ENCODE results near the gene ALG6.
"Not testable (repeated sequence)": the region's sequence is repeated elsewhere in the genome, so short reads cannot be mapped to it uniquely, and the experiment has no call there.

The ALG6 gene

GRCh38 chr1:63407002-63407401, 39.6 kb downstream of the ALG6 start:
- DNase-seq (ENCODE audit: extremely low spot score, insufficient read length, low read depth) (no peak), FAIRE-seq (no peak)

- no peak for FAIRE-seq
- no peak for DNase-seq (ENCODE audit: extremely low spot score, insufficient read length, low read depth)
Measured at GRCh38 chr1:63408331-63408730, 40.9 kb downstream of the ALG6 start.

GRCh38 chr1:63411066-63411465, 43.6 kb downstream of the ALG6 start:
- no peak for DNase-seq (ENCODE audit: extremely low spot score, insufficient read length, low read depth)
- FAIRE-seq, result no peak

GRCh38 chr1:63413394-63413793, 46.0 kb downstream of the ALG6 start:
- no peak for FAIRE-seq
- no peak for DNase-seq (ENCODE audit: extremely low spot score, insufficient read length, low read depth)

- no peak for FAIRE-seq
- no peak for DNase-seq (ENCODE audit: extremely low spot score, insufficient read length, low read depth)
Measured at GRCh38 chr1:63414691-63415365, 47.4 kb downstream of the ALG6 start.

- FAIRE-seq, result no peak
- DNase-seq (ENCODE audit: extremely low spot score, insufficient read length, low read depth), result no peak
Measured at GRCh38 chr1:63418101-63418500, 50.7 kb downstream of the ALG6 start.

- DNase-seq (ENCODE audit: extremely low spot score, insufficient read length, low read depth); FAIRE-seq: not testable (repeated sequence)
Measured at GRCh38 chr1:63420746-63421145, 53.3 kb downstream of the ALG6 start.

- FAIRE-seq, result no peak
Measured at GRCh38 chr1:63423649-63424048, 56.2 kb downstream of the ALG6 start.

GRCh38 chr1:63428815-63429214, 61.4 kb downstream of the ALG6 start:
- no peak for DNase-seq (ENCODE audit: extremely low spot score, insufficient read length, low read depth)

More at GRCh38 chr1:63423649-63424048, 56.2 kb downstream of the ALG6 start:
- no peak for DNase-seq (ENCODE audit: extremely low spot score, insufficient read length, low read depth)

GRCh38 chr1:63429281-63429680, 61.9 kb downstream of the ALG6 start:
- FAIRE-seq, result no peak

More at GRCh38 chr1:63428815-63429214, 61.4 kb downstream of the ALG6 start:
- no peak for FAIRE-seq

GRCh38 chr1:63435161-63435560, 67.7 kb downstream of the ALG6 start:
- DNase-seq (ENCODE audit: extremely low spot score, insufficient read length, low read depth) (no peak), FAIRE-seq (no peak)

More at GRCh38 chr1:63429281-63429680, 61.9 kb downstream of the ALG6 start:
- no peak for DNase-seq (ENCODE audit: extremely low spot score, insufficient read length, low read depth)

- FAIRE-seq, result no peak
- DNase-seq (ENCODE audit: extremely low spot score, insufficient read length, low read depth), result no peak
Measured at GRCh38 chr1:63442141-63442475, 74.7 kb downstream of the ALG6 start.

- FAIRE-seq, result no peak
Measured at GRCh38 chr1:63448731-63449246, 81.4 kb downstream of the ALG6 start.

GRCh38 chr1:63450416-63450815, 83.0 kb downstream of the ALG6 start:
- DNase-seq (ENCODE audit: extremely low spot score, insufficient read length, low read depth), result no peak
- no peak for FAIRE-seq

More at GRCh38 chr1:63448731-63449246, 81.4 kb downstream of the ALG6 start:
- no peak for DNase-seq (ENCODE audit: extremely low spot score, insufficient read length, low read depth)

- FAIRE-seq (no peak), DNase-seq (ENCODE audit: extremely low spot score, insufficient read length, low read depth) (no peak)
Measured at GRCh38 chr1:63453232-63453631, 85.8 kb downstream of the ALG6 start.

- DNase-seq (ENCODE audit: extremely low spot score, insufficient read length, low read depth) (no peak), FAIRE-seq (no peak)
Measured at GRCh38 chr1:63454269-63454668, 86.8 kb downstream of the ALG6 start.

- FAIRE-seq (no peak), DNase-seq (ENCODE audit: extremely low spot score, insufficient read length, low read depth) (no peak)
Measured at GRCh38 chr1:63458750-63459149, 91.3 kb downstream of the ALG6 start.

GRCh38 chr1:63461661-63462230, 94.3 kb downstream of the ALG6 start:
- no peak for FAIRE-seq

GRCh38 chr1:63463248-63463647, 95.8 kb downstream of the ALG6 start:
- FAIRE-seq (no peak), DNase-seq (ENCODE audit: extremely low spot score, insufficient read length, low read depth) (no peak)

More at GRCh38 chr1:63461661-63462230, 94.3 kb downstream of the ALG6 start:
- no peak for DNase-seq (ENCODE audit: extremely low spot score, insufficient read length, low read depth)

GRCh38 chr1:63466181-63466580, 98.8 kb downstream of the ALG6 start:
- no peak for DNase-seq (ENCODE audit: extremely low spot score, insufficient read length, low read depth)
- FAIRE-seq, result no peak

GRCh38 chr1:63466759-63467158, 99.3 kb downstream of the ALG6 start:
- FAIRE-seq, result no peak
- no peak for DNase-seq (ENCODE audit: extremely low spot score, insufficient read length, low read depth)

GRCh38 chr1:63468683-63469082, 101.3 kb downstream of the ALG6 start:
- DNase-seq (ENCODE audit: extremely low spot score, insufficient read length, low read depth); FAIRE-seq: not testable (repeated sequence)

Measured in GM18507 (cell line).